SK-N-SH (cell line): Measurements from ENCODE around the gene TTC9C. TPM values are rescaled to one million over a fixed set of nuclear protein-coding genes. Genes with fewer than 3 reads are reported as not detected.

Experiments used
- CTCF ChIA-PET: fragments of 300-600, 350-600 bp; formaldehyde crosslinking; extraction: SDS; loops from one replicate; lab custom pipeline; 2021; lab: Yijun Ruan, JAX
- POLR2A ChIA-PET: fragments of 350-600 bp; sonication (Branson Sonifier 250); formaldehyde crosslinking; extraction: SDS; loops from one replicate; lab custom pipeline; 2020; ENCODE audit warnings: antibody characterized with exemption, inconsistent platforms; lab: Yijun Ruan, JAX
- DNase-seq: peaks from one replicate; pipeline ENCODE4 v3.0.0; 2012
- H2AFZ ChIP-seq: fragments of 200-600 bp; sonication (generic); 2 replicates; pipeline ENCODE4 v1.8.1; 2016; ENCODE audit warnings: antibody characterized with exemption, mild to moderate bottlenecking, low read depth
- H3F3A ChIP-seq: fragments of 200-600 bp; sonication (generic); replicated peaks from 2 replicates; pipeline ENCODE3; 2016; ENCODE audit warnings: antibody characterized with exemption, mild to moderate bottlenecking; ENCODE audit not compliant: insufficient read depth
- H3K27ac ChIP-seq, 2 experiments: fragments of 200-500 bp in 1 of 2; fragments of 200-600 bp in 1 of 2; sonication (Bioruptor generic) in 1 of 2; sonication (generic), shearing (Covaris generic) in 1 of 2; 2 replicates each; pipeline versions ENCODE4 v1.5.1 to v1.6.1; 2014 to 2016; ENCODE audit warnings: low read depth in 2 of 2, inconsistent platforms in 1 of 2, low read length in 1 of 2, mild to moderate bottlenecking in 1 of 2, mixed read lengths in 1 of 2
- H3K27me3 ChIP-seq: fragments of 200-600 bp; sonication (generic), shearing (Covaris generic); 2 replicates; pipeline ENCODE4 v1.6.1; 2016; ENCODE audit warnings: mixed run types; ENCODE audit not compliant: insufficient read depth
- H3K36me3 ChIP-seq, 2 experiments: fragments of 200-500 bp in 1 of 2; fragments of 200-600 bp in 1 of 2; sonication (Bioruptor generic) in 1 of 2; sonication (generic) in 1 of 2; replicated peaks in 1 of 2; 2 replicates each; pipeline versions ENCODE3 to v1.5.1; 2014 to 2016; ENCODE audit warnings: low read length in 1 of 2, mild to moderate bottlenecking in 1 of 2; ENCODE audit not compliant: insufficient read depth in 2 of 2, control insufficient read depth in 1 of 2
- H3K4me1 ChIP-seq, 2 experiments: fragments of 200-500 bp in 1 of 2; fragments of 200-600 bp in 1 of 2; sonication (Bioruptor generic) in 1 of 2; sonication (generic), shearing (Covaris generic) in 1 of 2; 2 replicates each; pipeline versions ENCODE4 v1.5.1 to v1.6.1; 2014 to 2016; ENCODE audit warnings: low read depth in 1 of 2, low read length in 1 of 2, mixed run types in 1 of 2; ENCODE audit not compliant: insufficient read depth in 2 of 2, control insufficient read depth in 1 of 2
- H3K4me2 ChIP-seq: fragments of 200-600 bp; sonication (generic), shearing (Covaris generic); 2 replicates; pipeline ENCODE4 v1.6.1; 2017; ENCODE audit warnings: mixed run types
- H3K4me3 ChIP-seq, 2 experiments: fragments of 200-500 bp in 1 of 2; fragments of 200-600 bp in 1 of 2; sonication (Bioruptor generic) in 1 of 2; sonication (generic), shearing (Covaris generic) in 1 of 2; 2 replicates each; pipeline versions ENCODE4 v1.5.1 to v1.8.1; 2014 to 2016; ENCODE audit warnings: low read depth in 2 of 2, inconsistent platforms in 1 of 2, low read length in 1 of 2, mild to moderate bottlenecking in 1 of 2, mixed read lengths in 1 of 2, moderate library complexity in 1 of 2
- H3K79me2 ChIP-seq: fragments of 200-600 bp; sonication (generic); 2 replicates; pipeline ENCODE4 v1.8.1; 2017; ENCODE audit warnings: mild to moderate bottlenecking; ENCODE audit not compliant: insufficient read depth
- H3K9ac ChIP-seq: fragments of 200-600 bp; sonication (generic); 2 replicates; pipeline ENCODE4 v1.6.1; 2017; ENCODE audit warnings: mixed run types
- H3K9me2 ChIP-seq: fragments of 200-600 bp; sonication (generic); 2 replicates; pipeline ENCODE4 v1.6.1; 2017; ENCODE audit warnings: mixed run types
- H3K9me3 ChIP-seq: fragments of 200-600 bp; sonication (generic); 2 replicates; pipeline ENCODE4 v1.6.1; 2017; ENCODE audit warnings: mixed run types, mild to moderate bottlenecking, moderate library complexity
- H4K20me1 ChIP-seq: fragments of 200-600 bp; sonication (generic); 2 replicates; pipeline ENCODE4 v1.6.1; 2017; ENCODE audit warnings: mild to moderate bottlenecking, mixed run types; ENCODE audit not compliant: insufficient read depth
- CHD2 ChIP-seq: fragments of 150-350 bp; IDR thresholded peaks from 2 replicates; pipeline ENCODE4 v1.6.1; 2018; ENCODE audit warnings: low read length; ENCODE audit not compliant: partially characterized antibody
- CTCF ChIP-seq: fragments of 200-600 bp; sonication (generic); IDR thresholded peaks from 2 replicates; pipeline ENCODE4 v1.6.1; 2017; ENCODE audit warnings: antibody characterized with exemption, mild to moderate bottlenecking, moderate library complexity
- ELF1 ChIP-seq: IDR thresholded peaks from 2 replicates; pipeline ENCODE4 v1.4.0; 2012
- EZH2phosphoT487 ChIP-seq: fragments of 200-600 bp; sonication (generic); IDR thresholded peaks from 2 replicates; pipeline ENCODE4 v1.6.1; 2017; ENCODE audit warnings: low read depth, mixed run types, mild to moderate bottlenecking, antibody characterized with exemption, moderate library complexity, borderline replicate concordance
- FOSL2 ChIP-seq: IDR thresholded peaks from 2 replicates; pipeline ENCODE4 v1.4.0; 2012; ENCODE audit warnings: low read depth, mild to moderate bottlenecking, moderate library complexity, borderline replicate concordance
- GABPA ChIP-seq: IDR thresholded peaks from 2 replicates; pipeline ENCODE4 v1.4.0; 2012; ENCODE audit warnings: low read depth, mild to moderate bottlenecking
- MEF2A ChIP-seq: IDR thresholded peaks from 2 replicates; pipeline ENCODE4 v1.4.0; 2012; ENCODE audit warnings: low read depth, borderline replicate concordance
- NFIC ChIP-seq: IDR thresholded peaks from 2 replicates; pipeline ENCODE4 v1.4.0; 2012; ENCODE audit warnings: borderline replicate concordance
- PBX3 ChIP-seq: IDR thresholded peaks from 2 replicates; pipeline ENCODE4; 2012
- POLR2AphosphoS5 ChIP-seq: IDR thresholded peaks from 2 replicates; pipeline ENCODE4 v1.6.1; 2012; ENCODE audit warnings: low read depth, low read length
- RAD21 ChIP-seq: IDR thresholded peaks from 2 replicates; pipeline ENCODE4 v1.6.1; 2012; ENCODE audit warnings: mild to moderate bottlenecking, low read length
- RCOR1 ChIP-seq: fragments of 150-350 bp; IDR thresholded peaks from 2 replicates; pipeline ENCODE4 v1.6.1; 2017; ENCODE audit warnings: antibody characterized with exemption, low read length
- RXRA ChIP-seq: IDR thresholded peaks from 2 replicates; pipeline ENCODE4 v1.4.0; 2012; ENCODE audit warnings: low read depth, mild to moderate bottlenecking, borderline replicate concordance
- TAF1 ChIP-seq: IDR thresholded peaks from 2 replicates; pipeline ENCODE4 v1.6.1; 2012; ENCODE audit warnings: low read depth, mild to moderate bottlenecking, low read length, moderate library complexity, borderline replicate concordance
- TCF12 ChIP-seq: IDR thresholded peaks from 2 replicates; pipeline ENCODE4 v1.4.0; 2012
- WGBS: methylation state at CpG from one replicate; pipeline ENCODE4 v1.1.6; 2017; ENCODE audit warnings: low lambda C conversion rate; 5-methylcytosine and 5-hydroxymethylcytosine counted together
- polyA plus RNA-seq, 3 experiments: library from polyadenylated mRNA; depleted of rRNA; stranded (reverse); fragments of >200 nt; gene quantifications; 2 replicates each; pipeline ENCODE4 v1.2.3, GENCODE V29; 2012
- TF ChIP-seq, protein P1 (sequence below): fragments of 150-350 bp; IDR thresholded peaks from 2 replicates; pipeline ENCODE4 v1.6.1; 2016; ENCODE audit warnings: mild to moderate bottlenecking, low read depth, low read length
- TF ChIP-seq, protein P2 (sequence below): IDR thresholded peaks from 2 replicates; pipeline ENCODE4 v1.4.0; 2012; ENCODE audit warnings: low read depth, borderline replicate concordance

TTC9C gene
- polyA plus RNA-seq, 1 of the 3 experiments (the other 2 are of a cell fraction) = 31.3 TPM

DNA sequence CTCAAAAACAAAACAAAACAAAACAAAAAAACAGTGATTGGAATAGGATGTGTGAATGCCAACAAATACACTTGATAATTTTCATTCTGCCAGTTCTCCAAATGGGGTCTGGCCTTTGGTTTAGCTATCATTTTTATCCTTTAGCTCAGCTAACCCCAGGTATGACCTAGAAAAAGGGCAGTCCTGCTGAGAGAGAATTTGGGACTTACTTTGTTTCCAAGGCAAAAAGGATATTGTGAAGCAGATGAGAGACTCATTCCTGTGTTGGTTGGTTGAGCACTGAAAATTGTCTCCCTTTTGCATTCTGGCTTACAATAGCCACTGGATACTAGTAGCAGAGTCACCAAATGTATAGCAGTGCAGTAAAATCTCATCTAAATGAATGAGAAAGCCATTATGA is 8.9 kb downstream of the TTC9C start:
- H3K36me3 ChIP-seq = peaks cover 23 to 49% of the 10 kb centered on the region in 2 experiments
- H3K4me3 ChIP-seq = no peak overlapping the region
- no peak overlapping the region for H3K9ac ChIP-seq
- no peak overlapping the region for H2AFZ ChIP-seq
- peaks cover 33% of the 10 kb centered on the region for H3K79me2 ChIP-seq
- no peaks in the 10 kb centered on the region for H3K9me3 ChIP-seq
- CTCF ChIA-PET = interaction anchor here (1.2 kb wide), 1 partner anchor 49 kb away, joined by 5 read pairs; no protein-coding TSS in a partner anchor
- no peaks in the 10 kb centered on the region for H4K20me1 ChIP-seq
- H3K9me2 ChIP-seq = no peaks in the 10 kb centered on the region
- DNase-seq = no peak
- POLR2A ChIA-PET = interaction anchor here (1.4 kb wide), 1 partner anchor 50 kb away, joined by 3 read pairs; the partner anchor contains the start of gene TMEM179B
- H3K4me1 ChIP-seq = no peaks in the 10 kb centered on the region
- TF ChIP-seq TAF1 = no peak
- TF ChIP-seq RAD21 = no peak
- no peak overlapping the region for H3K4me2 ChIP-seq
- H3K27ac ChIP-seq = no peak overlapping the region
- H3K27me3 ChIP-seq = no peaks in the 10 kb centered on the region
- H3F3A ChIP-seq = peaks cover 37% of the 10 kb centered on the region

- H3K4me3 ChIP-seq = no peak overlapping the region
- 93% methylated on average over 9 of the region's 9 CpGs for WGBS
- TF ChIP-seq RCOR1 (no peak), ELF1 (no peak), GABPA (no peak), NFIC (no peak), MEF2A (no peak), CTCF (no peak), RXRA (no peak), TAF1 (no peak), PBX3 (no peak), CHD2 (no peak), FOSL2 (no peak), TCF12 (no peak), EZH2phosphoT487 (no peak), POLR2AphosphoS5 (no peak)
- TF ChIP-seq, protein P1, sequence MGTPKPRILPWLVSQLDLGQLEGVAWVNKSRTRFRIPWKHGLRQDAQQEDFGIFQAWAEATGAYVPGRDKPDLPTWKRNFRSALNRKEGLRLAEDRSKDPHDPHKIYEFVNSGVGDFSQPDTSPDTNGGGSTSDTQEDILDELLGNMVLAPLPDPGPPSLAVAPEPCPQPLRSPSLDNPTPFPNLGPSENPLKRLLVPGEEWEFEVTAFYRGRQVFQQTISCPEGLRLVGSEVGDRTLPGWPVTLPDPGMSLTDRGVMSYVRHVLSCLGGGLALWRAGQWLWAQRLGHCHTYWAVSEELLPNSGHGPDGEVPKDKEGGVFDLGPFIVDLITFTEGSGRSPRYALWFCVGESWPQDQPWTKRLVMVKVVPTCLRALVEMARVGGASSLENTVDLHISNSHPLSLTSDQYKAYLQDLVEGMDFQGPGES = no peak
- TF ChIP-seq, protein P2, sequence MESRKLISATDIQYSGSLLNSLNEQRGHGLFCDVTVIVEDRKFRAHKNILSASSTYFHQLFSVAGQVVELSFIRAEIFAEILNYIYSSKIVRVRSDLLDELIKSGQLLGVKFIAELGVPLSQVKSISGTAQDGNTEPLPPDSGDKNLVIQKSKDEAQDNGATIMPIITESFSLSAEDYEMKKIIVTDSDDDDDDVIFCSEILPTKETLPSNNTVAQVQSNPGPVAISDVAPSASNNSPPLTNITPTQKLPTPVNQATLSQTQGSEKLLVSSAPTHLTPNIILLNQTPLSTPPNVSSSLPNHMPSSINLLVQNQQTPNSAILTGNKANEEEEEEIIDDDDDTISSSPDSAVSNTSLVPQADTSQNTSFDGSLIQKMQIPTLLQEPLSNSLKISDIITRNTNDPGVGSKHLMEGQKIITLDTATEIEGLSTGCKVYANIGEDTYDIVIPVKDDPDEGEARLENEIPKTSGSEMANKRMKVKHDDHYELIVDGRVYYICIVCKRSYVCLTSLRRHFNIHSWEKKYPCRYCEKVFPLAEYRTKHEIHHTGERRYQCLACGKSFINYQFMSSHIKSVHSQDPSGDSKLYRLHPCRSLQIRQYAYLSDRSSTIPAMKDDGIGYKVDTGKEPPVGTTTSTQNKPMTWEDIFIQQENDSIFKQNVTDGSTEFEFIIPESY = no peak
- no peak for DNase-seq
- no peaks in the 10 kb centered on the region for H3K9me2 ChIP-seq
- H3F3A ChIP-seq = peaks cover 19% of the 10 kb centered on the region
- H3K9me3 ChIP-seq = no peaks in the 10 kb centered on the region
- H3K4me2 ChIP-seq = no peak overlapping the region
- POLR2A ChIA-PET = interaction anchor here (0.6 to 1.2 kb wide), 2 partner anchors 14 to 20 kb away, joined by 3 read pairs; partner anchors contain the start of gene POLR2G
- H3K4me1 ChIP-seq = peaks cover 0 to 3% of the 10 kb centered on the region in 2 experiments; a peak in 1 of 4 replicates
- peaks cover 25% of the 10 kb centered on the region; the same call in 1 of the 2 replicates for H3K79me2 ChIP-seq
- H3K27me3 ChIP-seq = no peaks in the 10 kb centered on the region
- peaks cover 0 to 9% of the 10 kb centered on the region in 2 experiments for H3K36me3 ChIP-seq
- CTCF ChIA-PET = interaction anchor here (1.0 to 1.7 kb wide), 3 partner anchors 14 to 39 kb away, joined by 3 to 7 read pairs (median 3); no protein-coding TSS in a partner anchor
- H4K20me1 ChIP-seq = no peaks in the 10 kb centered on the region
- H2AFZ ChIP-seq = no peak overlapping the region
- no peak overlapping the region for H3K9ac ChIP-seq
- H3K27ac ChIP-seq = peak overlapping the region in 1 of 2 experiments; percentile 20; a peak in 1 of 4 replicates
These were observed 19.3 kb downstream of the TTC9C start for GRCh38 chr11:62747475-62748160.
